ENCODE data around the gene NUTF2.

The NUTF2 gene

DNA sequence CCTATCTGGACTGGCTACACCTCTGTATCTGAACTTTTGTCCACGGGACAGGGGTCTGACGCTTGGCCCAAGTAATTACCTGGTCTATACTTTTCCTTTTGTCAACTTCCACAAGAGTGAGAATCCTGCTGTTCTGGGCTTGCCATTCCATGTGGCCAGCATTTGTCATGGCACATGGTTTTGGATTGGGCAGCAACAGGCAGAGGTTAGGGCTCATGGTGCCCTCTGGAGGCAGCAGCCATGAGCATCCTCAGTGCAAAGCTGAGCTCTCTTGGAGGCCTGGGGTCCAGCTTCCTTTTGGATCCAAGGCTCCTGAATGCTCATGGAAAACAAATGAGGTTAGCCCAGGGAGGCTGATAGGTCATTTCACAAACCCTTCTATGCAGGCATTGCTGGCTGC is 18.6 kb downstream of the NUTF2 start:
- peak; percentile 66 for DNase-seq

DNA sequence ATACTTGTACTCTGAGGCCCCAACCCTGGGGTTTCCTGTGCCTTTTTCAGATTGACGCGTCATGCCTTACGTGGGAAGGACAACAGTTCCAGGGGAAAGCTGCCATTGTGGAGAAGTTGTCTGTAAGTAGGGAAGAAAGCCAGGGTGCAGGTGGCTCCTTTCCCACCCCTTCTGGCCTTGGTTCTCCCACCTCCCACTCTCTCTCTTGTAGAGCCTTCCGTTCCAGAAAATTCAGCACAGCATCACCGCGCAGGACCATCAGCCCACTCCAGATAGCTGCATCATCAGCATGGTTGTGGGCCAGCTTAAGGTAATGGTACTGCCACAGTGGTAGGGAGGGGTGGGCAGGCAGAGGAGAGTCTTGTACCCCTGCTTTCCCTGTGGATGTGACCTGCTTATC is 21.6 kb downstream of the NUTF2 start:
- DNase-seq, result no peak

DNA sequence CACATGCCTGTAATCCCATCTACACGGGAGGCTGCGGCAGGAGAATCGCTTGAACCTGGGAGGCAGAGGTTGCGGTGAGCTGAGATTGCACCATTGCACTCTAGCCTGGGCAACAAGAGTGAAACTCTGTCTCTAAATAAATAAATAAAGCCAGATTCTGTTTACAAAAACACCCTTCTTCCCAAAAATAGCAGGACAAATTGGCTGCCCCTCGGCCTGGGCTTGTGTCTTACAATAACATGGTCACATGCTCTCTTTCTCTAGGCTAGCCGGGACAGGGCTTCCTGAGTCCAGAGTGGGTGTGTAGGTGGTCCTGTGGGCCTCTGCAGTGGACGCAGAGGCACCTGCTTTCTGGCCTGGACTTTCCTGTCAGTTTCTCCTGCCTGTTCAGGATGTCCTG is 22.9 kb downstream of the NUTF2 start:
- DNase-seq, result no peak

DNA sequence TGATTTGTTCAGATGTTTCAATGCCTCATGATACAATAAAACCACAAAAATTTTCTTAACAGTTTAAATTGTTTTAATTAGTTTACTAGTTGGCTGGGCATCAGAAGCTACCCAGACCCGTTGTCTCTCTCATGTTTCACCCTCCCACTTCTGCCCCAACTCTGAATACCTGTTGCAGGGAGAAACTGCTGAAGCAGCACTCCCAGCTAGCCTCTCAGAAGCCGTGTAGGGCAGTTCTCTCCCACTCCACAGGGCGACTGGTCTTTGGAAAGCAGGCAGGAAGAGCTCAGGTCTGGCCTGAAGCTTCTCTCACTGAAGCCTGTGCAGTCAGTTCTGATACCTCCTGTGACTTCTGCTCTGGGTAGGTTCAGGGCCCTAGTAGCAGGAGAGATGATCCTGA is 24.5 kb downstream of the NUTF2 start:
- no peak for DNase-seq

DNA sequence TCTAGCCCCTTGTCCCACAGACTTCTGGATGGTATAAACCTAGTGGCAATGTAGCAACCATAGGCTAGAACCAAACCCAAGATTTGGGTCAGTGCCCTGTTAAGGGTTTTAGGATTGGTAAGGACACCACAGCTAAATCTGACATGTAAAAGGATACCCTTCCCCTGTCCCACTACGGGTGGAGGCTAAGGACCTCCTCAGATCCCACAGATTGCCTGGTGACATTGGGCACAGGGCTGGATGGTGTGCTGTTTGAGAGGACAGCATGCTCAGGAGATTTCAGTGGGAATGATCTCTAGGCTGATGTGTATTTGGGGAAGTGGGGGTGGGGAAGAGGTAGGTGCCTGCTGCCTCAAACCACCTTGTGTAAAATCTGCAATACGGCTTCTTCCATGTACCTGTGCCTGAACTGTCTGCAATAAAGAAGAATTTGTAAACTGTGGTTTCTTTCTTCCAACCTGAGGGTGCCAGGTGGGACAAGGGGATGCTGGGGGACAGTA is 25.4 kb downstream of the NUTF2 start:
- no peak for DNase-seq

DNA sequence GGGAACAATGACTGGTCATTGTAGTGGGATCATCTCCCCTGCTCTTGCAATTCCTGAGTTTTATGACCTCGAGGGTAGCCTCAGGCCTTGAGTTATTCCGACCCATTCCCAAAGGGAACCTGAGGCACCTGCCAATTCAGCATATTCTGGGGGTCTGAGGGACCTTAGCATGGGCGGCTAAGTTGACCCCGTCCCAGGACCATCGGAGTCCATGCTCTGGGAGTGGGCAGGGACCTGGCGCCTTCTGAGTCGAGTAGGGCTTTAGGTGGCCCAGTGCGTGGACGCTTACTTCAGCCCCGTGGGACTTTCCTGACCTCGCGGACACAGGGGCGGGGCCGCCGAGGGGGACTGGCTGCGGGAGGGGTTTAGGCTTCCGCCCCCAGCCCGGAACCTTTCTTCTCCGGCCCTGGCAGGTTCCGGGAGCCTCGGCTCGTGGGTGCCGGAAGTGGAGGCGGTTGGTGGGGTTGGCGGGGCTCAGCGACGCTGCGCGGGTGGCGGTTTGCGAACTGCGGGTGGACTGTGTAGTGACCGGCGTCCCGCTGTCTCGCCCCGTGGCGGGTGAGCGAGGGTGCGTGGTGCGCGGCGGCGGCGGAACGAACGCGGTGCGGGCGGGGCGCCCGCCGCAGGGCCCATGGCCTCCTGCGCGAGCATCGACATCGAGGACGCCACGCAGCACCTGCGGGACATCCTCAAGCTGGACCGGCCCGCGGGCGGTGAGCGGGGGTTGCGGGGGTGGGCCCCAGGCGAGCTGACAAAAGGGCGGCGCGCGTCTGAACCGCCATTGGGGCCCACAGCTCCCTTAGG is 26.1 kb downstream of the NUTF2 start, which contains the start of gene EDC4:
EDC4 (plus strand) TSS at position 422 of the 804 bp plus-strand sequence; CDS start at position 632, 210 bp downstream.
- DNase-seq, result peak; percentile 91

DNA sequence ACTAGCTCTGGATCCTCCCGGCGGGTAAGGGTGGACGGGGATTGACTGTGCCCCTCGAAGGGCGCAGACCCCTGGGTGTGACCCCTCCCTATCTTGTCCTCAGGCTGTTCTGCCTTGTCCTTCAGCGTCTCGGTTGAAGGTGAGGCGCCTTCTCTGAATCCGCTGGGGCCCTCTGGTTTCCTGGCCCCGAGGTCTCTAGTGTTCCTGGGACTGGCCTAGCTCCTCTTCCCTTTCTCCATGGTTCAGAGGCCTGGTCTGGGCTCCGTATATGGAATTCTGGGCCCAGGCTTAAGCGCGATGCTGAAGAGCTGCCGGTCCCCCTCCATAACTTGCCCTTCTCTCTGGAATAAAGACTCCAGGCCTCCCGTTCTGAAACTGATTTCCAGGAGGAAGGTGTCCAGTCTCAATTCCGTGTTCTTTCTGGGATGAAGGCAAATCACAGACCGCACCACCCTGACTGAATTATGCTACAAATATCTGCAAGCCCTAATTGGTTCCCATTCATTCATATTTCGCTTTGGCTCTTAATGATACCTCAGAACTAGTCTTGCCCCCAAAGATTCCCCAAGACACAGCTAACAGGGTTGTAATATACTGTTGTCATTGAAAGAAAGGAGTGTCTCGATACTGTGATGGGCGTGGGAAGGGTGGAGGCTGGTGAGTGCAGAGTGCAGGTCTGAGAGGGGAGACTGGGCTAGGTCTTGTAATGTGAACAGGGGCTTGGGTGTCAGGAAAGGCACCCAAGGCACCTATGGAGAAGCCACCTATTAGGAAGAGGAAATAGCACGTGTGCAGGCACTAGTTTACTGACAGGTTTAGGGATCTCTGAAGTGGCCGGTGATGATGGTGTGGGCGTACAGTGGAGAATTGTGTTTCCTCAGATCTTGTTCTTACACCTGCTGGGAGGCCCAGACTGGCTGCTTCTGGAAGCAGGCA is 27.0 kb downstream of the NUTF2 start:
- peak; percentile 6 for DNase-seq

DNA sequence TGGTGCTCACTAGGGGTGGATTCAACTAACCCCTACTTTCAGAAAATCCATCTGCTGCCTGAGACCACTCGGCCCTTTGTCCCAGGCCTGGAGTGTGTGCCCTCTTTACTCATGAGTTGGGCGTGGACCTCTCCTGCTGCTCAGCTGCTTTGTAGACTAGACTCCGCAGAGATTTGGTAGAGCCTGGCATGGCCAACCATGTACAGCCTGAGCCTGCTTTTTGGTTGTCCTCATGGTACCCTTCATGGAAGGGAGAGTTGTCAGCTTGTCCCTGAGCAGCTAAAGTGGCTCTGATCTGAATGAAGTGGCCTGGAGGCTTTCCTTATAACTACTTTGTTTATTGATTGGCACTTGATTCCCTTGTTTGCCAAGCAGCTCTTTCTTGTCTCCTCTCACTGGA is 27.6 kb downstream of the NUTF2 start:
- DNase-seq, result no peak

DNA sequence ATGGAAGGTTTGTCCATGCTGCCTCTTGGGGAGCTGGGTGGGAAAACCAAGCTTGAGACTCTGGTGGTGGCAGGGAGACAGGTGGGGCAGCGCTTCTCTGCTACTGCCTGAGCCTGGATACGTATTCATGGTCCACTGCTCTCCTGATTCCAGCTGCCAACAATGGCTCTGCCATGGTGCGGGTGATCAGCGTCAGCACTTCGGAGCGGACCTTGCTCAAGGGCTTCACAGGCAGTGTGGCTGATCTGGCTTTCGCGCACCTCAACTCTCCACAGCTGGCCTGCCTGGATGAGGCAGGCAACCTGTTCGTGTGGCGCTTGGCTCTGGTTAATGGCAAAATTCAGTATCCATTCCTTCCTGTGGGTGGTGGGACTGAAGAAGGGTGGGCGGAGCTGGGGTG is 30.3 kb downstream of the NUTF2 start:
- DNase-seq, result no peak

DNA sequence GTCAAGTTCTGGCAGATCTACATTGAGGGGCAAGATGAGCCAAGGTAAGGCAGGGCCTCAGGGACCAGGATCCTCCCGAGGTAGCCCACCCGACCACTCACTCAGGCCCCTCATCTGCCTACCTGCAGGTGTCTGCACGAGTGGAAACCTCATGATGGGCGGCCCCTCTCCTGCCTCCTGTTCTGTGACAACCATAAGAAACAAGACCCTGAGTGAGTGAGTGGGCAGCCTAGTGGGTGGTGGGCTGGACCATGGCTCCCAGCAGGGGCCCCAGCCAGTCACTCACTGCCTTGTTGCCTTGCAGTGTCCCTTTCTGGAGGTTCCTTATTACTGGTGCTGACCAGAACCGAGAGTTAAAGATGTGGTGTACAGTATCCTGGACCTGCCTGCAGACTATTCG is 31.5 kb downstream of the NUTF2 start:
- no peak for DNase-seq

DNA sequence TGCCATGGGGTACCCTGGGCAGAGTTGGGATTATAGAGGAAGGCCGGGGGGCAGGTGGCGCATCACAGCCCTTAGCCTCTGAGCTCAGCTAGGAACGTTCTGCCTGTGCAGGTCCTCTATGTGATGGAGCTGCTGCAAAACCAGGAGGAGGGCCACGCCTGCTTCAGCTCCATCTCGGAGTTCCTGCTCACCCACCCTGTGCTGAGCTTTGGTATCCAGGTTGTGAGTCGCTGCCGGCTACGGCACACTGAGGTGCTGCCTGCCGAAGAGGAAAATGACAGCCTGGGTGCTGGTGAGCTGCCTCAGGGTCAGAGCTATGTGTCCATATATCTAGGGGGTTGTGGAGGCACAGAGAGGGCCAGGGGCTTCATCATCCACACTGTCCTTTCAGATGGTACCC is 32.1 kb downstream of the NUTF2 start:
- no peak for DNase-seq

DNA sequence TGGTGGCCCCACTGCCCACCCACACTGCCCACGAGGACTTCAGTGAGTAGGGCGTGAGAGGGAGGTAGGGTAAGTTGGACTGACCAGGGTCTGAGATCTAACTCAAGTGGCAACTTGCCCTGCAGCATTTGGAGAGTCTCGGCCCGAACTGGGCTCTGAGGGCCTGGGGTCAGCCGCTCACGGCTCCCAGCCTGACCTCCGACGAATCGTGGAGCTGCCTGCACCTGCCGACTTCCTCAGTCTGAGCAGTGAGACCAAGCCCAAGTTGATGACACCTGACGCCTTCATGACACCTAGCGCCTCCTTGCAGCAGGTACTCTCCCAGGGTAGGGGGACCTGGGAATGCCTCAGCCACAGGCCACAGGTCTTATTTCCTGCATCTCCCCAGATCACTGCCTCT is 32.7 kb downstream of the NUTF2 start:
- no peak for DNase-seq

DNA sequence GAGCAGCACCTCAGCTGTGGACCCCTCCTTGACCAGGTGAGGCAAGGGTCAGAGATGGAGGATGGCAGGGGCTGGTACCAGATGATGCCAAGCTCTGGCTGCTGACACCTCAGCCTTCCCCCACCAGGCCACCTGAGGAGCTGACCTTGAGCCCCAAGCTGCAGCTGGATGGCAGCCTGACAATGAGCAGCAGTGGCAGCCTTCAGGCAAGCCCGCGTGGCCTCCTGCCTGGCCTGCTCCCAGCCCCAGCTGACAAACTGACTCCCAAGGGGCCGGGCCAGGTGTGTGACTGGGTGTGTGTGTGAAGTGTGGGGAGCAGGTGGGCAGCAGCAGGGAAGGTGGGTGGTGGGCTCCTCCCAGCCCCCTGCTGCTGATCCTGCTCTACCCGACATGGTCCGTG is 33.2 kb downstream of the NUTF2 start:
- DNase-seq, result no peak

DNA sequence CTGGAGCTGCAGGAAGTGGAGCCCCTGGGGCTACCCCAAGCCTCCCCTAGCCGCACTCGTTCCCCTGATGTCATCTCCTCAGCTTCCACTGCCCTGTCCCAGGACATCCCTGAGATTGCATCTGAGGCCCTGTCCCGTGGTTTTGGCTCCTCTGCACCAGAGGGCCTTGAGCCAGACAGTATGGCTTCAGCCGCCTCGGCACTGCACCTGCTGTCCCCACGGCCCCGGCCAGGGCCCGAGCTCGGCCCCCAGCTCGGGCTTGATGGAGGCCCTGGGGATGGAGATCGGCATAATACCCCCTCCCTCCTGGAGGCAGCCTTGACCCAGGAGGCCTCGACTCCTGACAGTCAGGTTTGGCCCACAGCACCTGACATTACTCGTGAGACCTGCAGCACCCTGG is 33.9 kb downstream of the NUTF2 start:
- no peak for DNase-seq

DNA sequence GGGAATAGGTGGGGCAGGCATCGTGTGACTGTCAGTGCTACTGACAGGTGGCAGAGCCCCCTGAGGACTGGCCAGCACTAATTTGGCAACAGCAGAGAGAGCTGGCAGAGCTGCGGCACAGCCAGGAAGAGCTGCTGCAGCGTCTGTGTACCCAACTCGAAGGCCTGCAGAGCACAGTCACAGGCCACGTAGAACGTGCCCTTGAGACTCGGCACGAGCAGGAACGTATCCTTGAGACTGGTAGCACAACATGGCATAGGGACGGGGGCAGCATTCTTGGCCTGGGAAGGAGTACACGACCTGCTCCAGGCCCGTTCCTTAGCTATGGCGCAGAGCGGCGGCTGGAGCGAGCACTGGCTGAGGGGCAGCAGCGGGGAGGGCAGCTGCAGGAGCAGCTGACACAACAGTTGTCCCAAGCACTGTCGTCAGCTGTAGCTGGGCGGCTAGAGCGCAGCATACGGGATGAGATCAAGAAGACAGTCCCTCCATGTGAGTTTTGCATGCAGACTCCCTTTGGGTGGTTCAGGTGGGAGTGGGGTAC is 35.0 kb downstream of the NUTF2 start:
- DNase-seq, result no peak

DNA sequence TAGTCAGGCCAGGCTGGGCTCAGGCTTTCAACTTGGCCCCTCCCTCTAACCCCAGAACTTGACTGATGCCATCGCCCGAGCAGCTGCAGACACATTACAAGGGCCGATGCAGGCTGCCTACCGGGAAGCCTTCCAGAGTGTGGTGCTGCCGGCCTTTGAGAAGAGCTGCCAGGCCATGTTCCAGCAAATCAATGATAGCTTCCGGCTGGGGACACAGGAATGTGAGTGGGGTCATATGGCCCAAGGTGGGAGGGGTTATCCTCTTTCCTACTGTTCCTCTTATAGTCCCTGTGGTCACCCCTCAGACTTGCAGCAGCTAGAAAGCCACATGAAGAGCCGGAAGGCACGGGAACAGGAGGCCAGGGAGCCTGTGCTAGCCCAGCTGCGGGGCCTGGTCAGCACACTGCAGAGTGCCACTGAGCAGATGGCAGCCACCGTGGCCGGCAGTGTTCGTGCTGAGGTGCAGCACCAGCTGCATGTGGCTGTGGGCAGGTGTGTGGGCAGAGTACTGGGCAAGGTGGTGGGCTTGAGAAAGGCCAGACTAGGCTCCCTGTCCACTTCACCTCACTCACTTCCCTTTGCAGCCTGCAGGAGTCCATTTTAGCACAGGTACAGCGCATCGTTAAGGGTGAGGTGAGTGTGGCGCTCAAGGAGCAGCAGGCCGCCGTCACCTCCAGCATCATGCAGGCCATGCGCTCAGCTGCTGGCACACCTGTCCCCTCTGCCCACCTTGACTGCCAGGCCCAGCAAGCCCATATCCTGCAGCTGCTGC is 35.8 kb downstream of the NUTF2 start:
- no peak for DNase-seq

DNA sequence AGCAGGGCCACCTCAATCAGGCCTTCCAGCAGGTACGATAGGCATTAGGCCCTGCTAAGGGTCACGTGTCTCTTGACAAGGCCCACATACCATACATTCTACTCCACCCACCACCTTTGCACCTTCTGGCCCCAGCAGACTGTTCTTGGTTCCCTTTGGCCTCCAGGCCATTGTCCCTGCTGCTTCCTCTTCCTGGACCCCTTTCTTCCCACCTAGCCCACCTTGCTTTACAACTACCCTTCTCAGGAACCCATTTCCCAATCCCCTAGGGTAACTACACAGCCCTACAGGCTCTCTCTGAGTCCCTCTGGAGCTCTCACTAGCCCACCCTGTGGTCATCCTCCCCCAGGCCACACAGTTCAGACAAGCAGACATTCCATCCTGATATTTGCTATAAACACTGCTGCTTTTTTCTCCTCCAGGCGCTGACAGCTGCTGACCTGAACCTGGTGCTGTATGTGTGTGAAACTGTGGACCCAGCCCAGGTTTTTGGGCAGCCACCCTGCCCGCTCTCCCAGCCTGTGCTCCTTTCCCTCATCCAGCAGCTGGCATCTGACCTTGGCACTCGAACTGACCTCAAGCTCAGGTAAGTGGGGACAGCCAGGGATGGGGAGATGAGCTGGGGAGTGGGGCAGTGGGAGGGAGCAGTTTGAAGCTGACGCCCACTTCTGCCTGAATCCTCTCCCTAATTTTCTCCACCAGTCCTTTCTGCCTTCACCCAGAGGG is 36.6 kb downstream of the NUTF2 start:
- DNase-seq, result no peak

DNA sequence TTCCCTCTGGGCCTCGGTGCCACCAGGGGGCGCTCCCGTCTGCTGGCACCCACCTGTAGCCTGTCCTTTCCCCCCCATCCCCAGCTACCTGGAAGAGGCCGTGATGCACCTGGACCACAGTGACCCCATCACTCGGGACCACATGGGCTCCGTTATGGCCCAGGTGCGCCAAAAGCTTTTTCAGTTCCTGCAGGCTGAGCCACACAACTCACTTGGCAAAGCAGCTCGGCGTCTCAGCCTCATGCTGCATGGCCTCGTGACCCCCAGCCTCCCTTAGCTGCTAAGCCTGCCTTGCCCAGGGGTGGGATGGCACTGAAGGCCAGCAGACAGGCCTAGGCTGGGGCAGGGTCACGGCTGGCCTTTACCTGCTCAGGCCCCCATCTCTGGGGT is 37.1 kb downstream of the NUTF2 start:
- peak; percentile 29 for DNase-seq

DNA sequence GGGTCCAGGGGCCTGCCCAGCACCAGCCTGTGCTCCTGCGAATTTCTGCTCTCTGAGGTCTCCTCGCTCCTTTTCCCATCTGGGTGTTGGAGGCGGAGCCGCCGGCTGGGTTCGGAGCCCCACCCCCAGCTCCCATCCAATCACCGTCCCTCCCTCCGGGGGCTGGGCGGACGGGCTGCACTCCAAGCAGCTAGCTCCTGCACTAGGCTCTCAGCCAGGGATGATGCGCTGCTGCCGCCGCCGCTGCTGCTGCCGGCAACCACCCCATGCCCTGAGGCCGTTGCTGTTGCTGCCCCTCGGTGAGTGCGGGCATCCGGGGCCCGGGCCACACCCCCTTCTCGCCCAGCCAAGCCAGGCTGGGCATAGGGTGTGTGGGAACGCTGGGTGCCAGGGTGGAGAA is 38.0 kb downstream of the NUTF2 start, which contains the start of gene NRN1L:
NRN1L (plus strand) TSS at position 202 of the 400 bp plus-strand sequence; CDS start at position 221, 19 bp downstream.
- no peak for DNase-seq

DNA sequence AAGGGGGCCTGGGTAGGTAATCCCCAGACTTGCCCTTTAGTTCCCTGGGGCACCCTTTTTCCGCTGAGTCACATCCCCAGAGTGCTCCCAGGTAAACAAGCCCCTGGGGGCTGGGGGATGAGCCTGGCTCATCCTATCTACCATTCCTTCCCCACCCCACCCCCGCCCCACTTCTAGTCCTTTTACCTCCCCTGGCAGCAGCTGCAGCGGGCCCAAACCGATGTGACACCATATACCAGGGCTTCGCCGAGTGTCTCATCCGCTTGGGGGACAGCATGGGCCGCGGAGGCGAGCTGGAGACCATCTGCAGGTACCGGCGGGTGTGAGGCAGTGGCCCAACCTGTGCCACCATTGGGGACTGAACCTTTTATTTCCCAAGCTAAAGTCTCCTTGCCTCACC is 38.8 kb downstream of the NUTF2 start:
- DNase-seq, result no peak

DNA sequence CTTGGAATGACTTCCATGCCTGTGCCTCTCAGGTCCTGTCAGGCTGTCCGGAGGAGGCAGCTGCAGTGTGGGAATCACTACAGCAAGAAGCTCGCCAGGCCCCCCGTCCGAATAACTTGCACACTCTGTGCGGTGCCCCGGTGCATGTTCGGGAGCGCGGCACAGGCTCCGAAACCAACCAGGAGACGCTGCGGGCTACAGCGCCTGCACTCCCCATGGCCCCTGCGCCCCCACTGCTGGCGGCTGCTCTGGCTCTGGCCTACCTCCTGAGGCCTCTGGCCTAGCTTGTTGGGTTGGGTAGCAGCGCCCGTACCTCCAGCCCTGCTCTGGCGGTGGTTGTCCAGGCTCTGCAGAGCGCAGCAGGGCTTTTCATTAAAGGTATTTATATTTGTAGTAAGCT is 39.2 kb downstream of the NUTF2 start:
- no peak for DNase-seq

DNA sequence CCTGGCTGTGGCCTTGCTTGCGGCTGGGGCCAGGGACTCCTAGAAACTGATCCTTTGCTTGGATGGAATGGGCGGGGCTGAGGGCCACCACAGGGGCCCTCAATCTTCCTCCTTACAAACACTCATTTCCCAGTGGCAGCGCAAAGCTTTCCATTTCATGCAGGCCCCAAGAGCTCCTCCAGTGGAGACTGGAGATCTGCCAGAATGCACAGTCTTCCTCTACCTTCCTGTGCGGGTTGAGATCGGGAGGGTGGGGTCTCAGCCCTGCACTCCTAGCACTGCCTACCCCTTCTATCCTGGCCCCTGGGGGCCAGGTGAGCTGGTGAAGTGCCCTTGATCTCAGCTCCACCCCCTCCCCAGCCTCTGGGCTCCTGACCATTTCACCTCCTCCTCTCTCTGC is 39.7 kb downstream of the NUTF2 start:
- no peak for DNase-seq

All from inflammatory macrophage treated with lipopolysaccharide for 4 hours (primary cell).